ENCODE data around the gene ACKR3. TPM values are rescaled to one million over a fixed set of nuclear protein-coding genes. Genes with fewer than 3 reads are reported as not detected.

Gene ACKR3
- polyA plus RNA-seq, 2 of the 4 experiments (the other 2 are of a cell fraction): 21.3 to 33.2 TPM

DNA sequence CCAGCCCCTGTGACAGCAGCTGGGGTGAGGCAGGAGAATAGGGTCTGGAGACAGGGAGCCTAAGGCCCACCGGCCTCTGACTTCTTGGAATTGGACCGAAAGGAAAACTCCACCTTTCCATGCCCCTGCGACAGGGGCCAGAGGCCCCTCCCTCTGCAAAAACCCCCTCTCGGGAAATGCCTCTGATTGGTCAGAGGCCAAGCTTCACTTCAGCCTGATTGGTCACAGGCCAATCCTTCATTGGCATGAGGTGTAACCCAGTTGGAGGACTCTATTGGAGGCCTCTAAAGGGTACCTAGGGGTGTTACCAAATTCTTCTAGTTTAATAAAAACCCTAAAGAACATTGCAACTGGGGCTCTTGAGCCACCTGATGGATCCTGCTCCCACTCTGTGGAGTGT is 5.7 kb upstream of the ACKR3 start:
- Histone ChIP-seq H3K9me3 (no peaks in the 10 kb centered on the region), H3K4me1 (peaks cover 7% of the 10 kb centered on the region; the same call in 2 of the 3 replicates), H3K4me2 (no peak overlapping the region), H3K4me3 (no peak overlapping the region), H3K27ac (no peak overlapping the region)
- TF ChIP-seq, protein P1, sequence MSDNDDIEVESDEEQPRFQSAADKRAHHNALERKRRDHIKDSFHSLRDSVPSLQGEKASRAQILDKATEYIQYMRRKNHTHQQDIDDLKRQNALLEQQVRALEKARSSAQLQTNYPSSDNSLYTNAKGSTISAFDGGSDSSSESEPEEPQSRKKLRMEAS (IDR thresholded peaks at IDR 0.05): no peak
- TF ChIP-seq CEBPB (IDR thresholded peaks at IDR 0.05): no peak
- TF ChIP-seq NR3C1 (IDR thresholded peaks at IDR 0.05): no peak
- no peak for TF ChIP-seq RNF2 (IDR thresholded peaks at IDR 0.05; ENCODE audit: borderline replicate concordance, low read depth)
- TF ChIP-seq KDM1A (IDR thresholded peaks at IDR 0.05; ENCODE audit: low read depth): no peak
- TF ChIP-seq POLR2A (IDR thresholded peaks at IDR 0.05; ENCODE audit: low read length): no peak
- TF ChIP-seq, protein P2, sequence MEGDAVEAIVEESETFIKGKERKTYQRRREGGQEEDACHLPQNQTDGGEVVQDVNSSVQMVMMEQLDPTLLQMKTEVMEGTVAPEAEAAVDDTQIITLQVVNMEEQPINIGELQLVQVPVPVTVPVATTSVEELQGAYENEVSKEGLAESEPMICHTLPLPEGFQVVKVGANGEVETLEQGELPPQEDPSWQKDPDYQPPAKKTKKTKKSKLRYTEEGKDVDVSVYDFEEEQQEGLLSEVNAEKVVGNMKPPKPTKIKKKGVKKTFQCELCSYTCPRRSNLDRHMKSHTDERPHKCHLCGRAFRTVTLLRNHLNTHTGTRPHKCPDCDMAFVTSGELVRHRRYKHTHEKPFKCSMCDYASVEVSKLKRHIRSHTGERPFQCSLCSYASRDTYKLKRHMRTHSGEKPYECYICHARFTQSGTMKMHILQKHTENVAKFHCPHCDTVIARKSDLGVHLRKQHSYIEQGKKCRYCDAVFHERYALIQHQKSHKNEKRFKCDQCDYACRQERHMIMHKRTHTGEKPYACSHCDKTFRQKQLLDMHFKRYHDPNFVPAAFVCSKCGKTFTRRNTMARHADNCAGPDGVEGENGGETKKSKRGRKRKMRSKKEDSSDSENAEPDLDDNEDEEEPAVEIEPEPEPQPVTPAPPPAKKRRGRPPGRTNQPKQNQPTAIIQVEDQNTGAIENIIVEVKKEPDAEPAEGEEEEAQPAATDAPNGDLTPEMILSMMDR (IDR thresholded peaks at IDR 0.05): no peak
- no peak for TF ChIP-seq ESRRA (IDR thresholded peaks at IDR 0.05; ENCODE audit: borderline replicate concordance, low read length)
- TF ChIP-seq BHLHE40 (IDR thresholded peaks at IDR 0.05; ENCODE audit: low read depth, low read length): no peak
- FAIRE-seq (no peak), DNase-seq (ENCODE audit: low read depth in 1 of 2, low spot score in 1 of 2) (no peak), ATAC-seq (no peak)
- WGBS (ENCODE audit: missing lambda C conversion rate): 84% methylated on average over 3 of the region's 4 CpGs
- CTCF ChIA-PET: no interaction called here
- POLR2A ChIA-PET: no interaction called here

DNA sequence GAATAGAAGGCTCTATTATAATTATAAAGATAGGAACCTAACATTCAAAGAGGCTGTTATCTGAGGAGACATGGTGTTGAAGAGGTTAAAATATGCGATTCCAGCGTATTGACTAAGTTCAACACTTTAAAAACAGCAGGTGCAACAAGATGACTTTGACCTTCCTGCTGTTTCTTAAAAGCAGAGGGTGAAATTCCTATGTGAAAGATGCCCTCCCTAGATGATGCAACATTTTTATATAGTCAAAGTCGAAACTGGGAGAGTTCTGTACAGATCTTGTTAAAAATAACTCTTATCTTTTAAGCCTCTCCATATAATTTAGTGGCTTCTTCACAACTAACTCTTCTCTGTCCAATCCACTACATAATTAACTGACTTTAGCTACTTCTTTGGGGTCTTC is 4.4 kb upstream of the ACKR3 start:
- TF ChIP-seq HOXB13 (CRISPR knock-in tag; IDR thresholded peaks at IDR 0.05; ENCODE audit: low read depth) (no peak), EHF (CRISPR knock-in tag; IDR thresholded peaks at IDR 0.05) (no peak)
- WGBS (ENCODE audit: missing lambda C conversion rate): 22% methylated on average over 3 of the region's 3 CpGs
- DNase-seq (ENCODE audit: low read depth in 1 of 2, low spot score in 1 of 2) (no peak), FAIRE-seq (no peak), ATAC-seq (no peak)
- Histone ChIP-seq H3K9me3 (no peaks in the 10 kb centered on the region), H3K4me2 (no peak overlapping the region), H3K4me3 (no peak overlapping the region), H3K4me1 (peaks cover 10% of the 10 kb centered on the region; the same call in 2 of the 3 replicates), H3K27ac (no peak overlapping the region)
- CTCF ChIA-PET: interaction anchor here (0.9 to 1.2 kb wide), 2 partner anchors 212 to 222 kb away, joined by 3 to 4 read pairs; no protein-coding TSS in a partner anchor
- POLR2A ChIA-PET: no interaction called here

DNA sequence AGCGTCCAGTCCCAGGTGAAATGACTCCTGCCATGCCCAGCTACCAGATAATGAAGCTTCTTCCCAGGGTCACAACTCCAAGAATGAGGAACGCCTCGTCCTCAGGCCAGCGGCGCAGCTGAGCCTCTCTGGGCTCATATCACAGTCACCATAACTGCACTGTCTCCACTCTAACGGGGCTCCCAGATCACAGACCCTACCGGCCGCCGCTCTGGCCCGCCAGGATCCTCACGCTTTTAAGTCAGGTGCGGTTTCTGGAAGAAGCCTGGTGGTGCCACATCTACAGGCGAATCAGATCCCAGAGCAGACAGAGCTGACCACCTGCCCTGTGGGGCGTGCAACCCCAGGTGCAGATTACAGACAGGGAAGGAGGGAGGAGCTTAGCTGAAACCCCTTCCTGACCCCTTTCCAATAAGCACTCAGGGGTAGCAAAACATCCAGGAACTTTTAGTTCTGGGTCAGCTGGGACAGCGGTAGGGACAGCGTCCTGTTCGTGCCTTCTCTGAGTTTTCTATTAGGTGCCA is 3.7 kb upstream of the ACKR3 start:
- H3K27ac ChIP-seq: no peak overlapping the region
- H3K9me3 ChIP-seq: no peaks in the 10 kb centered on the region
- H3K4me2 ChIP-seq: no peak overlapping the region
- ATAC-seq (no peak), FAIRE-seq (no peak), DNase-seq (ENCODE audit: low read depth in 1 of 2, low spot score in 1 of 2) (no peak)
- CTCF ChIA-PET: interaction anchor here (1.2 kb wide), 1 partner anchor 222 kb away, joined by 3 read pairs; no protein-coding TSS in a partner anchor
- POLR2A ChIA-PET: no interaction called here
- H3K4me1 ChIP-seq: peaks cover 10% of the 10 kb centered on the region; the same call in 2 of the 3 replicates
- 90% methylated on average over 9 of the region's 17 CpGs for WGBS (ENCODE audit: missing lambda C conversion rate)
- no peak overlapping the region for H3K4me3 ChIP-seq
- TF ChIP-seq NFE2L2 (conservative IDR thresholded peaks at IDR 0.05; ENCODE audit: low read length): no peak
- TF ChIP-seq, protein P3, sequence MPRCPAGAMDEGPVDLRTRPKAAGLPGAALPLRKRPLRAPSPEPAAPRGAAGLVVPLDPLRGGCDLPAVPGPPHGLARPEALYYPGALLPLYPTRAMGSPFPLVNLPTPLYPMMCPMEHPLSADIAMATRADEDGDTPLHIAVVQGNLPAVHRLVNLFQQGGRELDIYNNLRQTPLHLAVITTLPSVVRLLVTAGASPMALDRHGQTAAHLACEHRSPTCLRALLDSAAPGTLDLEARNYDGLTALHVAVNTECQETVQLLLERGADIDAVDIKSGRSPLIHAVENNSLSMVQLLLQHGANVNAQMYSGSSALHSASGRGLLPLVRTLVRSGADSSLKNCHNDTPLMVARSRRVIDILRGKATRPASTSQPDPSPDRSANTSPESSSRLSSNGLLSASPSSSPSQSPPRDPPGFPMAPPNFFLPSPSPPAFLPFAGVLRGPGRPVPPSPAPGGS (IDR thresholded peaks at IDR 0.05): no peak
- no peak for TF ChIP-seq RCOR1 (IDR thresholded peaks at IDR 0.05; ENCODE audit: low read depth, low read length)
- TF ChIP-seq, protein P4, sequence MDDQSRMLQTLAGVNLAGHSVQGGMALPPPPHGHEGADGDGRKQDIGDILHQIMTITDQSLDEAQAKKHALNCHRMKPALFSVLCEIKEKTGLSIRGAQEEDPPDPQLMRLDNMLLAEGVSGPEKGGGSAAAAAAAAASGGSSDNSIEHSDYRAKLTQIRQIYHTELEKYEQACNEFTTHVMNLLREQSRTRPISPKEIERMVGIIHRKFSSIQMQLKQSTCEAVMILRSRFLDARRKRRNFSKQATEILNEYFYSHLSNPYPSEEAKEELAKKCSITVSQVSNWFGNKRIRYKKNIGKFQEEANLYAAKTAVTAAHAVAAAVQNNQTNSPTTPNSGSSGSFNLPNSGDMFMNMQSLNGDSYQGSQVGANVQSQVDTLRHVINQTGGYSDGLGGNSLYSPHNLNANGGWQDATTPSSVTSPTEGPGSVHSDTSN (IDR thresholded peaks at IDR 0.05): no peak
- no peak for TF ChIP-seq GATA3 (IDR thresholded peaks at IDR 0.05; ENCODE audit: borderline replicate concordance)
- TF ChIP-seq KDM5A (IDR thresholded peaks at IDR 0.05): no peak

DNA sequence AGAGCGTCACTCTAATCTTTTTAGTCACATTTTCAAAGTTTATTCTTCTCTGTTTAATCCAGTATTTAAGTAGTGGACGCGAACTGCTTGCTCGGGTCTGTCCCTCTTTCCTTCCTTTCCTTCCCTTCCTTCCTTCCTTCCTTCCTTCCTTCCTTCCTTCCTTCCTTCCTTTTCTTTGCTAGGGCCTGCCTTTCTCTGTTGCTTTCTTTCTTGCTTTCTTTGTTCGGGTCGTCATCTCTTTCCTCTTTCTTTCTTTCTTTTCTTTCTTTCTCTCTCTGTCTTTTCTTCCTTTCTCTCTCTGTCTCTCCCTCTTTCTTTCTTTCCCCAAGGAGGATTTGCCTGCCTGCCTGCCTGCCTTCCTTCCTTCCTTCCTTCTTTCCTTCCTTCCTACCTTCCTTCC is 3.0 kb upstream of the ACKR3 start:
- Histone ChIP-seq H3K9me3 (no peaks in the 10 kb centered on the region), H3K4me1 (peaks cover 10% of the 10 kb centered on the region; the same call in 2 of the 3 replicates), H3K4me3 (no peak overlapping the region), H3K27ac (peak overlapping the region in 1 of 2 experiments; percentile 90; a peak in 1 of 6 replicates), H3K4me2 (no peak overlapping the region)
- ChIA-PET CTCF (interaction anchor here (1.2 kb wide), 1 partner anchor 223 kb away, joined by 3 read pairs; no protein-coding TSS in a partner anchor), POLR2A (no interaction called here)
- FAIRE-seq (no peak), ATAC-seq (no peak), DNase-seq (ENCODE audit: low read depth in 1 of 2, low spot score in 1 of 2) (no peak)
- WGBS (ENCODE audit: missing lambda C conversion rate): 82% methylated on average over 6 of the region's 6 CpGs
- no peak for TF ChIP-seq TFCP2L1 (CRISPR knock-in tag; IDR thresholded peaks at IDR 0.05)
- no peak for TF ChIP-seq NPAS2 (CRISPR knock-in tag; IDR thresholded peaks at IDR 0.05; ENCODE audit: borderline replicate concordance)
- TF ChIP-seq PHF8 (IDR thresholded peaks at IDR 0.05; ENCODE audit: borderline replicate concordance, low read depth): no peak
- TF ChIP-seq KDM1A (IDR thresholded peaks at IDR 0.05; ENCODE audit: low read depth): no peak
- no peak for TF ChIP-seq JUN (IDR thresholded peaks at IDR 0.05)
- no peak for TF ChIP-seq POLR2AphosphoS2 (conservative IDR thresholded peaks at IDR 0.05; ENCODE audit: low read length)
- no peak for TF ChIP-seq ZNF302 (CRISPR knock-in tag; IDR thresholded peaks at IDR 0.05)
- TF ChIP-seq RAD21 (conservative IDR thresholded peaks at IDR 0.05 in 1 of 2, IDR thresholded peaks at IDR 0.05 in 1 of 2): no peak
- no peak for TF ChIP-seq ZC3H11A (IDR thresholded peaks at IDR 0.05)
- TF ChIP-seq, protein P2 (IDR thresholded peaks at IDR 0.05): no peak
- TF ChIP-seq HOXB13 (CRISPR knock-in tag; IDR thresholded peaks at IDR 0.05; ENCODE audit: low read depth): no peak
- no peak for TF ChIP-seq ESRRA (IDR thresholded peaks at IDR 0.05; ENCODE audit: borderline replicate concordance, low read length)
